Trophoblast cell (in vitro differentiated cells and primary cell): ENCODE measurements around the gene FGFBP1.
A peak's percentile ranks its signal among the peaks of the same experiment; 100 is the strongest.

ENCODE experiments used
- DNase-seq, 2 donors: peaks; one replicate each; pipeline ENCODE4 v3.0.0-alpha.2; 2016
- H2AFZ ChIP-seq: 2 replicates; pipeline ENCODE4 v1.6.1; 2013; ENCODE audit warnings: low read length, moderate library complexity, mild to moderate bottlenecking; ENCODE audit not compliant: insufficient read depth, poor library complexity
- H2AK5ac ChIP-seq: 2 replicates; pipeline ENCODE4 v1.6.1; 2013; ENCODE audit warnings: mild to moderate bottlenecking, low read length
- H2BK120ac ChIP-seq: 2 replicates; pipeline ENCODE4 v1.6.1; 2013; ENCODE audit warnings: low read length, mild to moderate bottlenecking, moderate library complexity; ENCODE audit not compliant: insufficient read depth, poor library complexity
- H2BK12ac ChIP-seq: 2 replicates; pipeline ENCODE4 v1.6.1; 2013; ENCODE audit warnings: mild to moderate bottlenecking, low read length, moderate library complexity
- H2BK5ac ChIP-seq: 2 replicates; pipeline ENCODE4 v1.6.1; 2013; ENCODE audit warnings: low read length, low read depth, moderate library complexity, mild to moderate bottlenecking; ENCODE audit not compliant: poor library complexity
- H3K14ac ChIP-seq: 2 replicates; pipeline ENCODE4 v1.6.1; 2013; ENCODE audit warnings: mild to moderate bottlenecking, low read length
- H3K18ac ChIP-seq: 2 replicates; pipeline ENCODE4 v1.6.1; 2013; ENCODE audit warnings: mild to moderate bottlenecking, low read length
- H3K23ac ChIP-seq: 2 replicates; pipeline ENCODE4 v1.6.1; 2013; ENCODE audit warnings: low read length
- H3K27ac ChIP-seq: 2 replicates; pipeline ENCODE4 v1.5.1; 2013; ENCODE audit warnings: low read depth, mild to moderate bottlenecking, inconsistent platforms, low read length, moderate library complexity
- H3K27me3 ChIP-seq: 2 replicates; pipeline ENCODE4 v1.6.1; 2013; ENCODE audit warnings: inconsistent platforms, mild to moderate bottlenecking, low read length, moderate library complexity; ENCODE audit not compliant: insufficient read depth
- H3K36me3 ChIP-seq, 2 experiments: 1 replicate in 1 of 2; 2 replicates in 1 of 2; pipeline ENCODE4 v1.6.1; 2013; ENCODE audit warnings: low read length in 2 of 2, mild to moderate bottlenecking in 2 of 2, moderate library complexity in 1 of 2; ENCODE audit not compliant: insufficient read depth in 2 of 2, control insufficient read depth in 1 of 2
- H3K4ac ChIP-seq: 2 replicates; pipeline ENCODE4 v1.6.1; 2013; ENCODE audit warnings: low read depth, mild to moderate bottlenecking, low read length, moderate library complexity
- H3K4me1 ChIP-seq, 2 experiments: 1 replicate in 1 of 2; 2 replicates in 1 of 2; pipeline ENCODE4 v1.6.1; 2013; ENCODE audit warnings: low read length in 2 of 2, mild to moderate bottlenecking in 2 of 2, moderate library complexity in 1 of 2; ENCODE audit not compliant: insufficient read depth in 2 of 2, control insufficient read depth in 1 of 2
- H3K4me2 ChIP-seq: 2 replicates; pipeline ENCODE4 v1.6.1; 2013; ENCODE audit warnings: inconsistent platforms, mild to moderate bottlenecking, low read length, moderate library complexity
- H3K4me3 ChIP-seq: 2 replicates; pipeline ENCODE4 v1.5.1; 2013; ENCODE audit warnings: mild to moderate bottlenecking, low read depth, low read length, inconsistent platforms
- H3K79me1 ChIP-seq: one replicate; pipeline ENCODE4 v1.6.1; 2013; ENCODE audit warnings: low read length
- H3K79me2 ChIP-seq: 2 replicates; pipeline ENCODE4 v1.6.1; 2013; ENCODE audit warnings: low read length, mild to moderate bottlenecking; ENCODE audit not compliant: control insufficient read depth, insufficient read depth, poor library complexity
- H3K9ac ChIP-seq: 2 replicates; pipeline ENCODE4 v1.6.1; 2013; ENCODE audit warnings: mild to moderate bottlenecking, low read length
- H3K9me3 ChIP-seq: 2 replicates; pipeline ENCODE4 v1.6.1; 2013; ENCODE audit warnings: low read depth, mild to moderate bottlenecking, control low read depth, inconsistent platforms, low read length; ENCODE audit not compliant: insufficient read depth
- H4K12ac ChIP-seq: 2 replicates; pipeline ENCODE4 v1.6.1; 2013; ENCODE audit warnings: low read depth, mild to moderate bottlenecking, low read length, moderate library complexity
- H4K8ac ChIP-seq: 2 replicates; pipeline ENCODE4 v1.6.1; 2013; ENCODE audit warnings: low read depth, mild to moderate bottlenecking, low read length, moderate library complexity
- H4K91ac ChIP-seq: one replicate; pipeline ENCODE4 v1.6.1; 2013; ENCODE audit warnings: low read depth, mild to moderate bottlenecking, low read length, moderate library complexity
- WGBS: extraction: QIAGEN DNeasy Blood & Tissue Kit; methylation state at CpG from one replicate; pipeline ENCODE4 v1.1.7; 2013; ENCODE audit warnings: missing lambda C conversion rate; ENCODE audit not compliant: insufficient read length, insufficient coverage; ENCODE audit errors: extremely low coverage; 5-methylcytosine and 5-hydroxymethylcytosine counted together

FGFBP1 gene

DNA sequence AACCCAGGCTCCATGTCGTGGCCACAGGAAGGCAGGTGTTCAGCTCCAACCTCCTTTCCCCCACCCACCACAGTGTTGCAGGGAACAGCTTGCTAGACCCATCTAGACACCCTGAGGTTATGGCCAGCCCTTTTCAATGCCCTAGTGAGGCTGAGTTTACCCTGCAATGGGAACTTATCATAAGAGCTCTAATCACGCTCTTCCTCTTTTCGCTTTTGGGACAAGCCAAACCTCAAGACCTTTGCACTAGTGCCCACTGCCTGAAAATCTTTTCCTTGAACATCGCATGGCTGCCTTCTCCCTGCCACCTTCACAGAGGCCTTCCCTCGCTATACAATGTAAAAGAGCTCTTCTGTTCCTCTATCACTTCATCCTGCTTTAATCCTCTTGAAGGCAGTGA lies 26.8 kb upstream of the FGFBP1 start:
- H2BK12ac ChIP-seq, result no peak overlapping the region
- H2BK5ac ChIP-seq, result no peak overlapping the region
- no peak overlapping the region for H3K9ac ChIP-seq
- H3K27me3 ChIP-seq, result no peaks in the 10 kb centered on the region
- H3K4me3 ChIP-seq, result no peak overlapping the region
- no peak overlapping the region for H2AFZ ChIP-seq
- DNase-seq, result no peak
- no peak overlapping the region for H3K27ac ChIP-seq
- H3K4me2 ChIP-seq, result no peak overlapping the region
- peak overlapping the region; percentile 46 for H4K12ac ChIP-seq
- H3K36me3 ChIP-seq, result peaks cover 0 to 2% of the 10 kb centered on the region in 2 experiments
- no peak overlapping the region for H2AK5ac ChIP-seq
- no peak overlapping the region for H4K8ac ChIP-seq
- WGBS, result no CpG with 5 or more reads among the region's 5 CpGs
- H3K9me3 ChIP-seq, result peaks cover 2% of the 10 kb centered on the region
- H3K79me2 ChIP-seq, result no peaks in the 10 kb centered on the region
- peaks cover 6 to 12% of the 10 kb centered on the region in 2 experiments for H3K4me1 ChIP-seq
- H4K91ac ChIP-seq, result no peak overlapping the region
- no peak overlapping the region for H2BK120ac ChIP-seq
- H3K4ac ChIP-seq, result no peak overlapping the region
- H3K79me1 ChIP-seq, result no peaks in the 10 kb centered on the region
- H3K23ac ChIP-seq, result no peak overlapping the region
- no peak overlapping the region for H3K14ac ChIP-seq
- no peak overlapping the region for H3K18ac ChIP-seq

DNA sequence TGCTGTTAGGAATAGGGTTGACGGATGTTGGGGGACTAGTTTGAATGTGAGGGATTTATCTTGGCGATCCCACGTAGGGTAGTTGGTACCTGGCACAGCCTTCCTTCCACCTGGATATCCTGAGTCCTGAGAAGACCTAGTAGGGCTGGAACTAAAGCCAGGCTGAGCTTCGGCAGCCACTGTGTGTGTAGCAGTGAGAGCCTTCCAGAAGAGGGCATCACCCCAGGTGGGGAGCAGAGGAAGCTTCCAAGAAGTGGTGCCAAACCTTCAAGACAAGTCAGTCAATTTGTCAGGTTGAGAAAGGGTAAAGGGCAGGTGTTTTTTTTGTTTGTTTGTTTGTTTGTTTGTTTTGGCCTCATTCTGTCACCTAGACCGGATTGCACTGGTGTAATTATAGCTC lies 25.6 kb upstream of the FGFBP1 start:
- no peaks in the 10 kb centered on the region for H3K27me3 ChIP-seq
- H3K23ac ChIP-seq, result no peak overlapping the region
- no peak overlapping the region for H4K8ac ChIP-seq
- no peak overlapping the region for H2BK5ac ChIP-seq
- H3K4me1 ChIP-seq, result peaks cover 6 to 12% of the 10 kb centered on the region in 2 experiments
- no peak overlapping the region for H3K4me3 ChIP-seq
- no peak overlapping the region for H3K9ac ChIP-seq
- no peak overlapping the region for H2BK12ac ChIP-seq
- no peak for DNase-seq
- no peaks in the 10 kb centered on the region for H3K79me2 ChIP-seq
- H3K79me1 ChIP-seq, result no peaks in the 10 kb centered on the region
- H3K36me3 ChIP-seq, result peaks cover 0 to 2% of the 10 kb centered on the region in 2 experiments
- no CpG with 5 or more reads among the region's 5 CpGs for WGBS
- no peak overlapping the region for H2AFZ ChIP-seq
- H3K4me2 ChIP-seq, result no peak overlapping the region
- H3K4ac ChIP-seq, result no peak overlapping the region
- no peak overlapping the region for H3K14ac ChIP-seq
- no peak overlapping the region for H4K12ac ChIP-seq
- no peak overlapping the region for H3K27ac ChIP-seq
- H4K91ac ChIP-seq, result no peak overlapping the region
- no peak overlapping the region for H2AK5ac ChIP-seq
- H2BK120ac ChIP-seq, result no peak overlapping the region
- no peak overlapping the region for H3K18ac ChIP-seq
- H3K9me3 ChIP-seq, result peaks cover 2% of the 10 kb centered on the region

DNA sequence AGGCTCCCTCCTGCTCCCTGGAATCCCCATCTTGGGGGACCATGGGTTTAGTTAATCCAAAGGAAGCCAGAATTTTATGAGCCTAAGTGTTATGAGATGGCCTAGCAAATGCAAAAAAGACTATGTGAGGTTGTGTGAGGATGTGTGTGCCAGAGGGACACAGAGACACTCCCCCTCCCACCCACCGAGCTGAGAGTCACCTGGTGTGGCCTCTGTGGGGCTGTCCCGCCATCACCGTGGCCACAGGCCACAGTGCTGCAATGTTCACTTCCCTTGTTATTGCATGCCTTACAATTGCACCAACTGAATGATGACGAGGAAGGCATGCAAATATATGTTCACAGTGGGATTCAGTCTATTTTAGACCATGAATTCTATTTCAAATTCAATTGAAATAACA lies 25.0 kb upstream of the FGFBP1 start:
- Histone ChIP-seq H3K14ac (no peak overlapping the region), H3K36me3 (no peaks in the 10 kb centered on the region), H2BK120ac (no peak overlapping the region), H2AK5ac (no peak overlapping the region), H3K9me3 (peaks cover 2% of the 10 kb centered on the region), H3K9ac (no peak overlapping the region), H4K8ac (no peak overlapping the region), H3K27ac (no peak overlapping the region), H4K12ac (no peak overlapping the region), H4K91ac (no peak overlapping the region), H3K4me1 (peaks cover 6 to 12% of the 10 kb centered on the region in 2 experiments), H3K18ac (no peak overlapping the region), H3K79me2 (no peaks in the 10 kb centered on the region), H2BK5ac (no peak overlapping the region), H3K79me1 (no peaks in the 10 kb centered on the region), H3K27me3 (no peaks in the 10 kb centered on the region), H3K4me2 (no peak overlapping the region), H2BK12ac (no peak overlapping the region), H3K4ac (no peak overlapping the region), H3K23ac (no peak overlapping the region), H3K4me3 (no peak overlapping the region), H2AFZ (no peak overlapping the region)
- no CpG with 5 or more reads among the region's 4 CpGs for WGBS
- DNase-seq, result no peak

DNA sequence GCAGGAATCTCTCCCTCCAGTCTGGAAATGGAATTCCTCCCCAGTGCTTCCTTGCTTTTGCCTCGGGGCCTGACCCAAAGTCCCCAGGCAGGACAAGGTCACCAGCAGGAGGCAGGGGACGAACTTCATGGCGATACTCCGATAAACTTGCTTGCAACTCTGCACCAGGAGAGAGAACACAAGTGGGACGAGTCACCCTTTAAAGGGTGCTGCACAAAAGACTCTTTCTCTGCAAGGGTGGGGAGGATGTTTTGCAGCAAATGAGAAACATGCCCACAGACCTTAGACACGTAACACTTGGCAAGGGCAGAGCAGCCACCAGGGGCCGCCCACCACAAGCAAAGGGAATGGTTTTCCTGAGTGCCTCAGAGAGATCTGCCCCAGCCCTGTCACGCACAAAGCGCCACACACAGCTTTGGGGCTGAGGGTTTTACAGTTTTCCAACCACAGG lies 24.5 kb upstream of the FGFBP1 start, which contains the start of gene FGFBP2:
TSS of gene FGFBP2 (minus strand) at position 175 of the 451 bp plus-strand sequence. CDS start at position 129, 46 bp downstream.
- Histone ChIP-seq H3K18ac (no peak within 1 kb of the TSS), H4K91ac (no peak within 1 kb of the TSS), H3K23ac (no peak within 1 kb of the TSS), H3K14ac (no peak within 1 kb of the TSS), H3K27ac (no peak within 1 kb of the TSS), H4K8ac (no peak within 1 kb of the TSS), H3K4me2 (peak within 1 kb of the TSS; percentile 32), H3K9ac (peak within 1 kb of the TSS; percentile 20), H3K4me1 (peaks cover 6 to 12% of the 10 kb centered on the region in 2 experiments), H3K79me2 (no peaks in the 10 kb centered on the region), H3K79me1 (no peaks in the 10 kb centered on the region), H2AFZ (no peak within 1 kb of the TSS), H3K36me3 (no peaks in the 10 kb centered on the region), H3K4ac (no peak within 1 kb of the TSS), H2BK120ac (no peak within 1 kb of the TSS), H2BK5ac (no peak within 1 kb of the TSS), H3K4me3 (peak within 1 kb of the TSS; percentile 41), H2BK12ac (no peak within 1 kb of the TSS), H4K12ac (no peak within 1 kb of the TSS), H3K27me3 (no peaks in the 10 kb centered on the region), H2AK5ac (no peak within 1 kb of the TSS), H3K9me3 (peaks cover 2% of the 10 kb centered on the region)
- WGBS, result no CpG with 5 or more reads among the region's 9 CpGs
- DNase-seq, result peak in 1 of 2 donors; percentile 40
